SH-SY5Y (cell line): Measurements from ENCODE around the gene ZNF787.
A peak's percentile ranks its signal among the peaks of the same experiment; 100 is the strongest.

ENCODE experiments used
- GATA2 ChIP-seq: IDR thresholded peaks from 2 replicates; pipeline ENCODE4 v1.6.1; 2011; ENCODE audit warnings: mild to moderate bottlenecking, low read depth, low read length
- GATA3 ChIP-seq: IDR thresholded peaks from 2 replicates; pipeline ENCODE4 v1.6.1; 2011; ENCODE audit warnings: low read depth, mild to moderate bottlenecking, low read length, moderate library complexity

ZNF787 gene

GRCh38 chr19:56136362-56136761 is 15.3 kb upstream of the ZNF787 start:
- TF ChIP-seq GATA3: no peak
- TF ChIP-seq GATA2: no peak

GRCh38 chr19:56134654-56134921 is 13.5 kb upstream of the ZNF787 start:
- TF ChIP-seq GATA2 (no peak), GATA3 (no peak)

DNA sequence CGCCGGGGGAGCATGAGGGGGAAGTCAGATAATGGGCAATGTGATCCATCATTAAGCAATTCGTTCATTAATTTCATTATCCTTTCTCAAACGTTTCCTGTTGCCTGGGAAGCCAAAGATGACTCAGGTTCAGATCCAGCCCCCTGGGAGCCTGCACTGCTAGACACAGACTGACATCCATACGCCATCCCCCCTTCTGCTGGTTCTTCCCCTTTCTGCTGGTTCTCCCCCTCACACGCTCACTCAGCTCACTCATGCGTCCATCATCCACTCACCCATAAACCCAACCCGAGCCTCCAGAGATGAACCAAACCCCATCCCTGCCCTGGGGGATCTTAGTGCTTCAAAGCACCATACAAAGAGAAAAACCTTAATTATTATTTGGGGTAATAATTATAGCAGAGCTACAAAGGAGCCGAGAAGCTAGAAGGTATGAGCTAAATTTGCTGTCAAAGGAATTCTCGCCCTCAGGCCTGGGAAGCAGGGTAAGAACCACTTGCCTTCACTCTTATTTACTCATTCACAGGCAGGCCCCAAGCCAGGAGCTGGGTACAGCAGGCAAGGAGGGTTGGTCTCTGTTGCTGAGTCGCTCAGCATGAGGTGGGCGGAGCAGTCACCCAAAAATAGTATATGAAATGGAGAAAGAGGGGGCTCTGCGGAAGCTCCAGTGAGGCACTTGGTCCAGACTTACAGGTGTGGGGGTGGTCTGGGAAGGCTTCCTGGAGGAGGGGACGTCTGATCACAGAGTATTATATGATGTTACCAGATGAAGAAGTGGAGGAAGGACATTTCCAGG is 13.0 kb upstream of the ZNF787 start:
- TF ChIP-seq GATA2 (no peak), GATA3 (no peak)

DNA sequence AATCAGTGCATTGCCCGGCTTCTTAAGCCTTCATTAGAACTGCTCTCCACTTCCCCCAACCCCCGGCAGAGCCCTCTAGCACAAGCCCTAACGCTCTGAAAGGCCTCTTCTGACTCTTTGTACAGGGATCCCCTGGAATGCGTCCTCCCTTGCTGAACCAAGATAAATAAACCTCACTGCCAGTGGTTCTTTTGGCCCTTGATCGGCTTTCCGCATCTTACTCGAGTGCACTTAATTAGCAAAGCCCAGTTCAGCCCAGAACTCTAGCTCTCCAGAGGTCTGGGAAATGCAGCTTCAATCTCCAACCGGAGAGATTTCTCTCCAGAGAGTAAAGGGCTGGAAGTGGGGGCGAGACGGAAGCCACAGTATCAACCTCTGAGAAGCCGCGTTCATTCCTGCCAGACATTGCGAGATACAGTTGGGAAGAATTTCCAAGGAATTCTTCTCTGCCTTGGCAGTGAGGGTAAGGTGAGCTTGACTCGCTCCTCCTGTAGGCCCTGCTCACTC is 11.3 kb upstream of the ZNF787 start:
- TF ChIP-seq GATA3 (no peak), GATA2 (no peak)

DNA sequence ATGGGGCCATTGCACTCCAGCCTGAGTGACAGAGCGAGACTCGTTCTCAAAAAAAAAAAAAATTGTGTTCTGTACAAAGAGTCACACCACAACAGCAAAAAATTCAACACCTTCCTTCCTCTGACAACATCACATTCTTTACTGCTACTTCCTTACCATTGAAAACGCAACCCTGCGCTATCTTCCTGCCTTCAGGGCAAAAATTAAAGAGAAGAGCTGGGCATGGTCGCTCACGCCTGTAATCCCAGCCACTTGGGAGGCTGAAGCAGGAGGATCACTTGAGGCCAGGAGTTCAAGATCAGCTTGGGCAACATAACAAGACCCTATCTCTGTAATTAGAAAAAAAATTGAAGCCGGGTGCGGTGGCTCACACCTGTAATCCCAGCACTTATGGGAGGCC is 10.6 kb upstream of the ZNF787 start:
- no peak for TF ChIP-seq GATA2
- TF ChIP-seq GATA3: no peak

- TF ChIP-seq GATA3 (no peak), GATA2 (no peak)
Observed at GRCh38 chr19:56130006-56130405, 8.9 kb upstream of the ZNF787 start.

DNA sequence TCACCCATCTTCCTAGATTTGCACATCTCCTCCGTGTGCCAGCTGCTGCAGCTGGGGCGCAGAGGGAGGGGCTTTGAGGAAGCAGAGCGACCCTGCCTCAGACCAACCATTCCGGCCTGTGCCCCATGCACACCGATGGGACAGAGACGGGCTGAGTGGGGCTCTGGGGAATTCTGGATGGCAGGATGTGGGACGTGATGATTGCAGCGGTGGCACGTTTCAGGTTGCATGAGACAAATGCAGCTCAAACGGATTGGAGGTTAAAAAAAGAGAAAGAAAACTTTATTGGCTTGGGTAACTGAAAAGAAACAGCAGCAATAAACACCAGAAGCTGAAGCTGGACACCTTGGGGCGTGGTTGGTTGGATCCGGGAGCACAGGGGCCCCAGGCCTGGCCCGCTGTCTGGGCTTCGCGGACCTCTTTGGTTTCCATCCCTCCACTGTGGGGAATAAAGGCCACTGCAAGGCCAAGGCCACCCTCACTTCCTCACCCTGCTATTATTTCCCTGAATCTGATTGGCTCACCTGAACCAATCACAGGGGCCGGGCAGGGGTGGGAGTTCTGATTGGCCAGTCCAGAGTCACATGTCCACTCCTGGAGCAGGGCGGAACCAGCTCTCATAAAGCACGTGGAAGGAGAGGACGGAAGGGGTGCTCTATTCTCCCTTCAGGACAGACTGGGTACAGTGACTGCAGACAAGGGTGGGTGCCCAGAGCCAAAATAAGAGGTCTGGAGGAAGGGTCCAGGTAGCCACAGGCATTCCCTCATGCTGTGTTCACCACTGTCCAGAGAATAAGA is 6.1 kb upstream of the ZNF787 start:
- TF ChIP-seq GATA2 (no peak), GATA3 (no peak)

DNA sequence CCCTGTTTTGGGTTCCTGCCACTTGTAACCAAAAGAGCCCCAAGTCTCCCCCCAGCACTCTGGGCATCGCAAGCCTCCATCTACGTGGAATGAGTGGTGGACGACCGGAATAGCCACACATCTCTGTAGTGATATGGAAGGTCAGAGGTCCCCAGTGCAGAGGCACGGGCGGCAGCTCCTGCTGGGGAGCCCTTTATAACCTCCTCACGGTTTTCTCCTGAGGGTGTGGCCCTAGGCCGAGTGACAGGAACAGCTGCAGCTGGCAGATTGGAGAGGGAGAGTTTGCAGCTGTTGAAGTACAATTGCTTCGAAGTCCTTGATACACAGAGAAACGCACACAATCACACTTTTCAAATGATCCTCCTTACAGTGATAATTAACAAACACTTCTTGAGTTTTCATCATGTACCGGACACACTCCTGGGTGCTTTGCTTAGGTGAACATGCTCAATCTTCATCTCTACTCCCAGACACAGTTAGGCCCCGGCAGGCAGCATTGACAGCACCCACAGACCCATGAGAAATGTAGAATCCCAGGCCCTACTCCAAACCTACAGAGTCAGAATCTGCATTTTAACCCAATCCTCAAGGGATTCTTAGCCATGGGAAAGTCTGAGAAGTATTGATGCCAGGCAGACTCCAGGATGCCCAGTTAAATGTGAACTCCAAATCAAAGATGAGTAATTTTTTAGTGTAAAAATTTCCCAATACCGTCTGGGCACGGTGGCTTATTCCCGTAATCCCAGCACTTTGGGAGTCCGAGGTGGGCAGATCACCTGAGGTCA is 4.9 kb upstream of the ZNF787 start:
- TF ChIP-seq GATA3: no peak
- no peak for TF ChIP-seq GATA2

DNA sequence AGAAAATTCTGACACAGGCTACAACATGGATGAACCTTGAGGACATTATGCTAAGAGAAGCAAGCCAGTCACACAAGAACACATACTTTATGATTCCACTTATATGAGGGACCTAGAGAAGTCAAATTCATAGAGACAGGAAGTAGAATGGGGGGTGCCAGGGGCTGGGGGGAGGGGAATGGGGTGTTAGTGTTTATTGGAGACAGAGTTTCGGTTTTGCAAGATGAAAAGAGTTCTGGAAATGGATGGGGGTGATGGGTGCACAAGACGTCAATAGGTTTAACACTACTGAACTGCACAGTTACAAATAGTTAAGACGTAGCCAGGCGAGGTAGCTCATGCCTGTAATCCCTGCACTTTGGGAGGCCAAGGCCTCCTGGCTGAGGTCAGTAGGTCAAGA is 3.5 kb upstream of the ZNF787 start:
- no peak for TF ChIP-seq GATA3
- TF ChIP-seq GATA2: no peak

DNA sequence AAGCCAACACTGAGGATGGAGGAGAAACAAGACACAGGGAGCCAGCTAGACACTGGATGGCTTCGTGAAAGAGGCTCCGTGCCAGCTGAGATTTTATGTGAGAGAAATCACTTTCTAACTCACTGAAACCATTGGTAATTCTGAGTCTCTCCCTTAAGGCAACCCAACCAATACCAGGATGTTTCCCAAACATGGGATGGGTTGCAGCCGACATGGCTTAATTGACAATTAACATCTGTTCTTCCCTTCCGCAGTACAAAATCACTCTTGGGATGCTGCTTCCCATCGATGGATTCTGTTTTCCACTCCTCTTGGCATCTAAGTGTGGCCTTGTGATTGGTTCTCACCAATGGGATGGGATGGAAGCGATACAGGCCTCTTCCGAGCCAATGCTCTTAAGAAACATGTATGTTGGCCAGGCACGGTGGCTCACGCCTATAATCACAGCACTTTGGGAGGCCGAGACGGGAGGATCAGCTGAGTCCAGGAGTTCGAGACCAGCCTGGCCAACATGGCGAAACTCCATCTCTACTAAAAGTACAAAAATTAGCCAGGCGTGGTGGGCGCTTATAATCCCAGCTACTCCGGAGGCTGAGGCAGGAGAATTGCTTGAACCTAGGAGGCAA is 2.3 kb upstream of the ZNF787 start:
- no peak for TF ChIP-seq GATA2
- no peak for TF ChIP-seq GATA3

- TF ChIP-seq GATA2 (no peak), GATA3 (no peak)
Observed at GRCh38 chr19:56120371-56121179, 520 bp downstream of the ZNF787 start.

DNA sequence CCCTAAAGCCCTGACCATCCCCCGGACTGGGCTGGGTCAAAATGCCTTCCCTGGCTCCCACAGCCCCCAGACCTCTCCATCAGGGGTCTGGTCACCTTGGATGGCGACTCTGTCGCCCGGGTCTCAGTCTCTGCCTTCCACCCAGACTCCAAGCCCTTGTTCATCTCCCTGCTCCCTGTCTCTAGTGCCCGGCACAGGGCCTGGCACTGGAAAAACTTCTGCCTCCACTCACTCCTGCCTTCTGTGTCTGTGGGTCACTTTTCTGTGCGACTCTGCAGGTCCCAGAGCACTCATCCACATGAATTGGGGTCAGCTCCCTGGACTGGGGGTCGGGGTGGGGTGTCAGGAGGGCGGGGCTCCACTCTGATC is 1.1 kb downstream of the ZNF787 start:
- no peak for TF ChIP-seq GATA2
- TF ChIP-seq GATA3: no peak

GRCh38 chr19:56119582-56119978 is 1.5 kb downstream of the ZNF787 start:
- TF ChIP-seq GATA2 (peak; percentile 60), GATA3 (no peak)
